ENCODE measurements around the gene DVL3.

The DVL3 gene

GRCh38 chr3:184177767-184178306, 22.7 kb downstream of the DVL3 start:
- FAIRE-seq, result no peak

GRCh38 chr3:184178521-184179138, 23.5 kb downstream of the DVL3 start:
- no peak for FAIRE-seq

DNA sequence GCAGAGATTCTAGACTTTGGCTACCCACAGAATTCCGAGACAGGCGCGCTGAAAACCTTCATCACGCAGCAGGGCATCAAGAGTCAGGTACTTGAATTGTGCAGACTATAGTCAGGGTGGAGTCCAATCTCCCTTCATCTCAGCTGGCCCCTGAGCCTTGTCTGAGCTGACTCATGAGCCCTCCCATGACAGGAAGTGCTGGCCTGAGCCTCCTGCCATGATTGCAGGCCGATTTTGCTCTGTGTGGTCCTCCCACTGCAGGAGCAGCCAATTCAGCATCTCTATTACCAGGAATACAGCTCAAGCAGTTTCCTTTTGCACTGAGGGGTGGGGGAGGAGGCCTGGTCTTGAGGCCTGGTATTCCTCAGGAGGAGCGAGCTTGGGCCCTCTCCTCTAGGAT, 25.0 kb downstream of the DVL3 start:
- no peak for FAIRE-seq

DNA sequence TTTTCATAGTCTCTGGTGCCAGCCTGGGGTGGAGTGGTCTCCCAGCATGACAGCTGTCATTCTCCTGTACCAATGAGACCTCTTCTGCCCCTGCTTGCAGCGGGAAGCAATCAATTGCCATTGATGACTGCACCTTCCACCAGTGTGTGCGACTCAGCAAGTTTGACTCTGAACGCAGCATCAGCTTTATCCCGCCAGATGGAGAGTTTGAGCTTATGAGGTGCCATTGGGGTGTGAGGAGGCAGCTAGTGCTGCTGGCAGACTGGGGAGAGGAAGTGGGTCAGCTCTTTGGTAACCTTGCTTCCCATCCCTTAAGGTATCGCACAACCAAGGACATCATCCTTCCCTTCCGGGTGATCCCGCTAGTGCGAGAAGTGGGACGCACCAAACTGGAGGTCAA, 26.4 kb downstream of the DVL3 start:
- FAIRE-seq, result no peak

- no peak for FAIRE-seq
These were observed 28.5 kb downstream of the DVL3 start for GRCh38 chr3:184183679-184184078.

DNA sequence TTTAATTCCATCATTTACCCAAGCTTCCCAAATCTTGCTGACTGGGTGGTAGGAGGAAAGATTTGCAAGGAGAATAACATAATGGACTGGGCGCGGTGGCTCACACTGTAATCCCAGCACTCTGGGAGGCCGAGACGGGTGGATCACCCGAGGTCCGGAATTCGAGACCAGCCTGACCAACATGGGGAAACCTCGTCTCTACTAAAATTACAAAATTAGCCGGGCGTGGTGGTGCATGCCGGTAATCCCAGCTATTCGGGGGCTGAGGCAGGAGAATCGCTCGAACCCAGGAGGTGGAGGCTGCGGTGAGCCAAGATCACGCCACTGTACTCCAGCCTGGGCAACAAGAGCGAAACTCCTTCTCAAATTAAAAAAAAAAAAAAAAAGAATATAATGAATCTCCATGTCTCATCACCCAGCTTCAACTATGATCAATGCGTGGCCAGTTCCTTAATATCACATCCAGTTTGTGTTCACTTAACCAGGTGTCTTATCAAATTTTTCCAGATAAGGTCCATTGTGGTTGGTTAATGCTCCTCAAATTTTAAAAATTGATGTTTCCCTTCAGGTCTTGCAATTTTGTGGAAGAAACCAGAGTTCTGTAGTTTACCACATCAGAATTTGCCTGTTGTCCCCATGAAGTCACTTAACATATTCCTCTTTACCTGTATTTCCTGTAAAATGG, 29.5 kb downstream of the DVL3 start:
- FAIRE-seq, result no peak

DNA sequence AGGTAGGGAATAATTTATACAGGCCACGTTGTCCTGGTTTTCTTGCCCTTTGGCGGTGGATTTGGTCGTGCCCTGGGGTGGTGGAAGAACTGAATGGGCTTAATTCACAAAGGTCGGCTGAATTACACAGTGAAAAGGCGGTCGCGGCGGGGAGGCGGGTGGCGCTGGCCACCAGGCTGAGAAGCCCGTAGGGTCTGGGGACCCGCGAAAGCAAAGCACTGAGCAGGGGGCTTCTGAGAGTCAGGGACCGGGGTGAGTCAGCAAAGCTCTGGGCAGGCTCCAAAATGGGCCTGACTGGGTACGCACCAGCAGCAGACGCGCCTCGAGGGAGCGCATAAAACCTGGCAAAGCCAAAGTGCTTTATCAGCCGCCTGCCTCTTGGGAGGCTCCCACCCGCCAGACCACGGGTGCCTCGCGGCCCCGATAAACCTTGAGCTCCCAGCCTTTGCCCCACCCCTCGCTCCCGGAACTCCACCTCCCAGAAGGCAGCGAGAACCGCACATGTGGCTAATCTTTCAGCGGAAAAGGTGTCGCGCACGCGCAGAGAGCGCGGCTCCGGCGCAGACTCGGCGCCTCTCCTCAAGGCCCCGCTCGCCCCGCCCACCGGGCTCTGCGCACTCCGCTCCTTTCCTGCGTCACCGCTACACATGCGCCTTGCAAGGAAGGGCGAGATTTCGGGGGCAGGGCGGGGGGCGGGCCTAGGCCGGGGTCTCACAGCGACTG, 30.4 kb downstream of the DVL3 start:
- FAIRE-seq, result no peak

DNA sequence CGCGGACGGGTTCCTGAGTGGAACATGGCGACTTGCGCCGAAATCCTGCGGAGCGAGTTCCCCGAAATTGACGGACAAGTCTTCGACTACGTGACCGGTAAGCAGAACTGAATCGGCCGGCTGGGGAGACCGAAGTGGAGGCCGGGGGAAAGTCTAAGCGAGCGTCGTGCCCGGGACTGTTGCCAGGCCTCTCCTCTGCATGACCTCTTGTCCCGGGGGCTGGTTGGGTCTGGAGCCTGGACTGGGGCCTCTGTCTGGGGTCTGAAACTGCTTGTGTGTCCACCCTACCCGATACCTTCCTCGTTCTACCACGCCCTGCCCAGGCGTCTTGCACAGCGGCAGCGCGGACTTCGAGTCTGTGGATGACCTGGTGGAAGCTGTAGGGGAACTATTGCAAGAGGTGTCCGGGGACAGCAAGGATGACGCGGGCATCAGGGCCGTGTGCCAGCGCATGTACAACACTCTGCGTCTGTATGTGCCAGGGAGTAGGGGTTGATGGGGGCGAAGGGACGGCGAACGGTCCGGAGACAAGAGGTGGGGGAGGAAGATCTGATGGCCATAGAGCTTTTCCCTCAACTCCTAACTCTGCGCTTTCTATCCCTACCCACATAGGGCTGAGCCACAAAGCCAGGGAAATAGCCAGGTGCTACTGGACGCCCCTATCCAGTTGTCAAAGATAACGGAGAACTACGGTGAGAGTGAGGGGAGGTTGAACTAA, 31.2 kb downstream of the DVL3 start, which contains the start of gene ABCF3:
Gene ABCF3, plus strand, starts transcription at position 16 of the 718 bp plus-strand sequence. Its CDS starts 9 bp downstream, at position 25.
- no peak for FAIRE-seq

DNA sequence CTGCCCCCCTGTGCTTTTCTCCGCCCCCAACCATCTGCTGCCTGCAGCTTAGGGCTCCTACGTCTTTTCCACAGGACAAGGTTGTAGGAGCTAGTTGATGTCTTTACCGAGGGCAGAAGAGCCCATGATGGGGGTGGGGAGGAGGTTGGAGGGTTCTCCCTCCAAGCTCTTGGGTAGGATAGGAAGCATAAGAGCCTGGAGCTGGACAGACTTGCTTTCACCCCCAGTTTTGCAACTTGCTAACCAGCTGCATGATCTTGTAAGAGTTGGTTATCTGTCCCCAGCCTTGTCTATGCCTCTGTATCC, 31.7 kb downstream of the DVL3 start:
- FAIRE-seq, result no peak

DNA sequence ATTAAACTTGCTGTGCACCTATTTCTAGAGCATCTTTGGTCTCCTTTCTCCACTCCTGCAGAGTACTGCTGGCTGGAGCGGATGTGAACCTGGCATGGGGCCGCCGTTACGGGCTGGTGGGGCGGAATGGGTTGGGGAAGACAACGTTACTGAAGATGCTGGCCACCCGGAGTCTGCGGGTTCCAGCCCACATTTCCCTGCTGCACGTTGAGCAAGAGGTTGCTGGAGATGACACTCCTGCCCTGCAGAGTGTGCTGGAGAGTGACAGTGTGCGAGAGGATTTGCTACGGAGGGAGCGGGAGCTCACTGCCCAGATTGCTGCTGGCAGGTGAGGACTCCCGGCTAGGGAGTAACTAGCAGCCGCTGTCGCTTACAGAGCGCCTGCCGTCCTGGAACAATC, 32.9 kb downstream of the DVL3 start:
- no peak for FAIRE-seq

DNA sequence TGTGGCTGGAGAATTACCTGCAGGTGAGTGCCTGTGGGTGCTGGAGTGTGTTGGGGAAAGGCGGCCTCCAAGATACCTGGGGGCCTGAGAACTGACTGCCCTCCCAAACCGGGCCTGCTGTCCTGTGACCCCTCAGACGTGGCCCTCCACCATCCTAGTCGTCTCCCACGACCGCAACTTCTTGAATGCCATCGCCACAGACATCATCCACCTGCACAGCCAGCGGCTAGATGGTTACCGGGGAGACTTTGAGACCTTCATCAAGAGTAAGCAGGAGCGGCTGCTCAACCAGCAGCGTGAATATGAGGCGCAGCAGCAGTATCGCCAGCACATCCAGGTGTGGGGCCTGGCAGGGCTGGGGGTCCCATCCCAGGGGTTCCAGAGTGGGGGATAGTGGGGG, 34.2 kb downstream of the DVL3 start:
- FAIRE-seq, result no peak

DNA sequence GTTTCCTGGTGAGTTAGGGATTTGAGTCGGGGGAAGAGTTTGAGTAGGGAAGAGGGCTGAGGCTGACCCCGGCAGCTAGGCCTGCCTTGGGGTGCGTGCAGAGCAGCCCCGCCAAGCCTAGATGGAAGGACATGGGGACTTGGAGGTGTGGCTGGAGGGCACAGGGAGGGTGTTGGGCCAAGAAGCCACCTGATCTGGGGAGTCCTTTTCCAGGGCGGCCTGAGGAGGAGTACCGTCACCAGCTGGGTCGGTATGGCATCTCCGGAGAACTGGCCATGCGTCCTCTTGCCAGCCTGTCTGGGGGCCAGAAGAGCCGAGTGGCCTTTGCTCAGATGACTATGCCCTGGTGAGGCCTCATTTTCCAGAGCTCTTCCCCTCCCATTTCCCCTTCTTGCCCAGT, 37.7 kb downstream of the DVL3 start:
- FAIRE-seq, result no peak

GRCh38 chr3:184193991-184194539, 38.9 kb downstream of the DVL3 start:
- no peak for FAIRE-seq

- no peak for FAIRE-seq
These were observed 41.4 kb downstream of the DVL3 start for GRCh38 chr3:184196536-184196935.

GRCh38 chr3:184198509-184198908, 43.3 kb downstream of the DVL3 start:
- no peak for FAIRE-seq

DNA sequence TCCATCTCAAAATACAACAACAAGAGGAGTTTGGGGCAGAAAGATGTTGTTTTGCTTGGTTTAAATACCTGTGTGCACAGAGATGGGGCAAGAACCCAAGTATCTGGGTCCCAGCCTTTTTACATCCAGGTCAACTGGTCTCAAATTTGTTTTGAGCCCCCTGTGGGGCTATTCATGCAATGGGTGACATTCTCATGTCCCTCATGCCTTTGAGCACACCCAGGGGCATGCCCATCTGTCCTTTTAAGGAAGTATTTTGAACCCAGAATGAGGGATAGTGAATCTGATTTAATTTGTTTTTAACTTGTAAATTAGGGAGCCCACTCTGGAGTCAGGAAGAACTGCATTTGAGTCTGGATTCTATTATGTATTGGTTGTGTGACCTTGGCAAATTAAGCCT, 45.6 kb downstream of the DVL3 start:
- FAIRE-seq, result no peak

DNA sequence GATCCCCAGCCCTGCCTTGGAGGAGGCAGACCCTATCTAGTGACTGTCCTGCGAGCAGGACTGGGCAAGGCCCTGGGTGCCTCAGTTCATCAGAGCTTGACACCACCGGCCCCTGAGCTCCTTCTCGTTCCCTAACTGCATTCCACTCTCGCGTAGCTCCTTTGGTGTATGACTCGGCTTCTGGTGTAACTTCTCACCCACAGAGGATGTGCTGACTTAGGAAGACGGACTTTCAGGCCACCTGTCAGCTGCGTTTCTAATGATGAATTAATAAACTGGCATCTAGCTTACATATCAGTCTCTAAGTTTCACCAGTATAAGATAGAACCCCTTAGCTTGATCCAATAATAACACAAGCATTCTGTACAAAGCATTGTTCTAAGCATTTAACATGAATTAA, 48.3 kb downstream of the DVL3 start:
- FAIRE-seq, result no peak

DNA sequence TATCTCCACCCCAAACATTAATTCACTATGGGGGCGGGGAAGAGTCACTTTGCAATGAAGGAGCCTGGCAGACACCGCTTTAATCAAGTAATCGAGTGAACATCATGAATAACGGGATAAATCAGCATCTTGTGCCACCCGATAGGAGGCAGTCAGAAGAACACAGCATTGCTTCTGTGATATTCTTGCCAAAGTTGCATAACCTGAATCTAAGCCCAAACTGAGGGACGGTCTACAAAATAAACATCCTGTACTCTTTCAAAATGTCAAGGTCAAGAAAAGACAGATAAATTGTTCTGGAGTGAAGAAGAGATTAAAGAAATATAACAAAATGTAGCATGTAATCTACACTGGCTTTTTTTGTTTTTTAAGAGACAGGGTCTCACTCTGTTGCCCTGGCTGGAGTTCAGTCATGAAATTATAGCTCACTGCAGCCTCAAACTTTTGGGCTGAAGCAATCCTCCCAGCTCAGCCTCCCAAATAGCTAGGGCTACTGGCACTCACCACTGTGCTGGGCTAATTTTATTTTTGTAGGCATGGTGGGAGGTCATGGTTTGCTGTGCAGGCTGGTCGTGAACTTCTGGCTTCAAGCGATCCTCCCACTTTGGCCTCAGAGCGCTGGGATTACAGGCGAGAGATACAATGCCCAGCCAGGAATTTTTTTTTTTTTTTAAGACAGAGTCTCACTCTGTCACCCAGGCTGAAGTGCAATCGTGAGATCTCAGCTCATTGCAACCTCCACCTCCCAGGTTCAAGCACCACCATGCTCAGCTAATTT, 54.2 kb downstream of the DVL3 start:
- FAIRE-seq, result no peak

- no peak for FAIRE-seq
These were observed 56.1 kb downstream of the DVL3 start for GRCh38 chr3:184211297-184211696.

- no peak for FAIRE-seq
These were observed 56.5 kb downstream of the DVL3 start for GRCh38 chr3:184211718-184212117.

DNA sequence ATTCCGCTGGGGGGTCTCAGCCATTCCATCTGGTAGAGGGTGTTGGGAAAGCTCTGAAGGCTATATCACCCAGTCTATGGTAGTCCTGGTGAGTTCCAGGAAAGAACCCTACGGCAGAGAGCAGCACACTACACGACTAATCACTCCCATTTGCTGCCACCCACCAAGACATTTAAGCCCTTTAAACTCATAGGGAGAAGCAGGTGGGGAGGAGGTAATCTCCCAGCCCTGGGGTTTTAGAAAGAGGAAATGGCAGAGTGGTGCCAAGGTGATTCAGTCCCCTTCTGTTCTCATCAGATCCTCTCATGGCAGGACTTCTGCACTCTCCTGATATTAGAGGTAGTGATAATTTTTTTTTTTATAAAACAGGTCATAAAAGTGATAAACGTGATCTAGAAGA, 63.6 kb downstream of the DVL3 start:
- FAIRE-seq, result no peak

DNA sequence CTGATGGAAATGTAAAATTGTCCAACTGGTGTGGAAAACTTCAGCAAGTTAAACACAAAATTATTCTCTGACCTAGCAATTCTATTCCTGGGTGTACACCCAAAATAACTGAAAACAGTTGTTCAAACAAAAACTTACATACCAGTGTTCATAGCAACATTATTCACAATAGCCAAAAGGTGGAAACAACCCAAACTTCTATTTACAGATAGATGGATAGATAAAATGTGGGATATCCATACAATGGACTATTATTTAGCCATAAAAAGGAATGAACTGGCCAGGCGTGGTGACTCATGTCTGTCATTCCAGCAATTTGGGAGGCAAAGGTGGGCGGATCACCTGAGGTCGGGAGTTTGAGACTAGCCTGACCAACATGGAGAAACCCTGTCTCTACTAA, 67.3 kb downstream of the DVL3 start:
- FAIRE-seq, result no peak
